OCI-LY7 (cell line): ENCODE measurements around the gene DAP.
"Not testable (repeated sequence)": the region's sequence is repeated elsewhere in the genome, so short reads cannot be mapped to it uniquely, and the experiment has no call there.

Experiments used
- EZH2phosphoT487 ChIP-seq: fragments of 200-600 bp; sonication (generic); IDR thresholded peaks from 2 replicates; pipeline ENCODE4 v1.6.1; 2018; ENCODE audit warnings: low read depth, borderline replicate concordance, mild to moderate bottlenecking, mixed run types, antibody characterized with exemption, low read length, moderate library complexity, mixed read lengths
- TF ChIP-seq, protein P1 (sequence below): fragments of 200-600 bp; sonication (generic); conservative IDR thresholded peaks from 2 replicates; pipeline ENCODE4 v1.5.1; 2014; ENCODE audit warnings: mild to moderate bottlenecking, antibody characterized with exemption, low read length, moderate library complexity, mixed read lengths

DNA sequence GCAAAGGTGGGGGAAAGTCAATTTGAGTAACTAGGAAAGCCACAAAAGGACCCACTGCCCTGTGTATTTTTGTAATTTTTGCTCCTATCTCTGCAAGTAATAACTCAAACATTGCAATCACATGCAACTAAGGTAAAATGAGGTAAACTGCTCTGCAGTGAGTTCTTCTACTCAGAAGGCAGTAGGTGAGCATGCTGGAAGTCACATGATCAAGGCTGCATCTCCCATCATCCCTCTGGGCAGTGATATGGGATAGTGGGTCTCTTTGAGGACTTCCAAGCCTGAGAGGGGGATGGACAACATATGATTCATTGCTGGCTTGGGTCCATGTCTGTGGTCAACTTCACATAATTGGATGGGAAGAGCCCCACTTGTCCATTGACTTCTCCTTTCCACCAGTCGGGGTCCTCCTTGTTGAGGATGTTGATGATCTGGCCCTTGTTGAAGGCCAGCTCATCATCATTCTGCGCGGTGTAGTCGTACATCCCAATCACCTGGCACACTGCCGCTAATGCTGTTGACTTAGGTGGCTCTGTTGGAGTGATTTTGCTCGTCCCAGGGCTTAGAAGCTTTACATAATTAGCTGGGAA is 96.8 kb downstream of the DAP start:
- TF ChIP-seq, protein P1, sequence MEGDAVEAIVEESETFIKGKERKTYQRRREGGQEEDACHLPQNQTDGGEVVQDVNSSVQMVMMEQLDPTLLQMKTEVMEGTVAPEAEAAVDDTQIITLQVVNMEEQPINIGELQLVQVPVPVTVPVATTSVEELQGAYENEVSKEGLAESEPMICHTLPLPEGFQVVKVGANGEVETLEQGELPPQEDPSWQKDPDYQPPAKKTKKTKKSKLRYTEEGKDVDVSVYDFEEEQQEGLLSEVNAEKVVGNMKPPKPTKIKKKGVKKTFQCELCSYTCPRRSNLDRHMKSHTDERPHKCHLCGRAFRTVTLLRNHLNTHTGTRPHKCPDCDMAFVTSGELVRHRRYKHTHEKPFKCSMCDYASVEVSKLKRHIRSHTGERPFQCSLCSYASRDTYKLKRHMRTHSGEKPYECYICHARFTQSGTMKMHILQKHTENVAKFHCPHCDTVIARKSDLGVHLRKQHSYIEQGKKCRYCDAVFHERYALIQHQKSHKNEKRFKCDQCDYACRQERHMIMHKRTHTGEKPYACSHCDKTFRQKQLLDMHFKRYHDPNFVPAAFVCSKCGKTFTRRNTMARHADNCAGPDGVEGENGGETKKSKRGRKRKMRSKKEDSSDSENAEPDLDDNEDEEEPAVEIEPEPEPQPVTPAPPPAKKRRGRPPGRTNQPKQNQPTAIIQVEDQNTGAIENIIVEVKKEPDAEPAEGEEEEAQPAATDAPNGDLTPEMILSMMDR, result not testable (repeated sequence)
- not testable (repeated sequence) for TF ChIP-seq EZH2phosphoT487
